K562 (cell line): ENCODE results near the gene NAV2. TPM values are rescaled to one million over a fixed set of nuclear protein-coding genes. Genes with fewer than 3 reads are reported as not detected.

Source experiments
- ATAC-seq: fragments of 200-7000 bp; cut with Tn5 transposase; 3 replicates; pipeline ENCODE4 v1.9.1; 2020; ENCODE audit warnings: moderate library complexity
- BruUV-seq: library from RNA; stranded (reverse); fragments of 400-500 nt; replicated peaks from 2 replicates; lab custom pipeline; 2021; lab: Mats Ljungman, UMichigan
- CTCF ChIA-PET: fragments of 300-600 bp; formaldehyde crosslinking; extraction: SDS; loops from one replicate; lab custom pipeline; 2021; ENCODE audit warnings: low intra/inter-chr PET ratio; lab: Yijun Ruan, JAX
- POLR2A ChIA-PET: fragments of 300-600, 350-650 bp; sonication (Branson Sonifier 250); formaldehyde crosslinking; extraction: SDS; loops from one replicate; lab custom pipeline; 2021; ENCODE audit warnings: antibody characterized with exemption, inconsistent platforms; lab: Yijun Ruan, JAX
- DNase-seq, 4 experiments: peaks; one replicate each; pipeline versions ENCODE4 v3.0.0 to v3.0.0-alpha.2; 2011 to 2018; ENCODE audit warnings: low spot score in 3 of 4, mixed read lengths in 3 of 4; ENCODE audit errors: extremely low read depth in 1 of 4
- FAIRE-seq: peaks from 2 replicates; lab custom pipeline; 2011; peaks lifted over from hg19 to GRCh38; lab: Jason Lieb, UNC
- H2AFZ ChIP-seq: 2 replicates; pipeline ENCODE4 v1.6.0; 2011; ENCODE audit warnings: low read depth, low read length, control low read depth, inconsistent platforms
- H3K27ac ChIP-seq: fragments of 200-600 bp; 3 replicates; pipeline ENCODE4 v1.8.0; 2011; ENCODE audit warnings: low read depth, mild to moderate bottlenecking, control low read depth, inconsistent platforms, low read length, moderate library complexity, mixed read lengths; ENCODE audit errors: extremely low read depth
- H3K27me3 ChIP-seq, 2 experiments: fragments of 300-600 bp in 1 of 2; 2 replicates in 1 of 2; 3 replicates in 1 of 2; pipeline versions ENCODE4 v1.6.0 to v1.8.0; 2011; ENCODE audit warnings: inconsistent platforms in 2 of 2, low read length in 2 of 2, mild to moderate bottlenecking in 1 of 2, mixed read lengths in 1 of 2, moderate library complexity in 1 of 2; ENCODE audit not compliant: control insufficient read depth in 2 of 2, insufficient read depth in 2 of 2
- H3K36me3 ChIP-seq: fragments of 300-600 bp; 3 replicates; pipeline ENCODE4 v1.8.0; 2011; ENCODE audit warnings: mild to moderate bottlenecking, low read length, inconsistent platforms; ENCODE audit not compliant: control insufficient read depth, insufficient read depth
- H3K4me1 ChIP-seq, 2 experiments: fragments of 200-600 bp in 1 of 2; replicated peaks in 1 of 2; 2 replicates in 1 of 2; 3 replicates in 1 of 2; pipeline versions ENCODE4 v1.5.1 to v1.8.0; 2011; ENCODE audit warnings: inconsistent platforms in 2 of 2, low read length in 2 of 2, mild to moderate bottlenecking in 1 of 2, mixed read lengths in 1 of 2, moderate library complexity in 1 of 2; ENCODE audit not compliant: control insufficient read depth in 2 of 2, insufficient read depth in 2 of 2
- H3K4me2 ChIP-seq: 2 replicates; pipeline ENCODE4 v1.6.1; 2011; ENCODE audit warnings: low read length, control low read depth, inconsistent platforms, mixed read lengths; ENCODE audit not compliant: insufficient read depth
- H3K4me3 ChIP-seq: fragments of 200-600 bp; sonication (generic), shearing (Covaris generic); 2 replicates; pipeline ENCODE4 v1.5.1; 2016; ENCODE audit warnings: control low read depth, inconsistent platforms
- H3K79me2 ChIP-seq: fragments of 200-600 bp; 3 replicates; pipeline ENCODE4 v1.8.0; 2011; ENCODE audit warnings: low read length, inconsistent platforms; ENCODE audit not compliant: control insufficient read depth, insufficient read depth
- H3K9ac ChIP-seq, 2 experiments: 2 replicates each; pipeline versions ENCODE4 v1.6.0 to v1.6.1; 2011; ENCODE audit warnings: low read depth in 2 of 2, low read length in 2 of 2, control low read depth in 1 of 2, inconsistent platforms in 1 of 2, mild to moderate bottlenecking in 1 of 2, mixed read lengths in 1 of 2; ENCODE audit not compliant: insufficient read depth in 1 of 2
- H3K9me1 ChIP-seq: one replicate; pipeline ENCODE4 v1.6.0; 2011; ENCODE audit warnings: inconsistent platforms, mild to moderate bottlenecking, low read length, moderate library complexity; ENCODE audit not compliant: control insufficient read depth, insufficient read depth
- H3K9me3 ChIP-seq: replicated peaks from 2 replicates; pipeline ENCODE4 v1.5.1; 2011; ENCODE audit warnings: low read depth, low read length, inconsistent platforms; ENCODE audit not compliant: control insufficient read depth, insufficient read depth
- H4K20me1 ChIP-seq: replicated peaks from 2 replicates; pipeline ENCODE4 v1.6.1; 2011; ENCODE audit warnings: low read length, inconsistent platforms, mixed read lengths; ENCODE audit not compliant: control insufficient read depth, insufficient read depth
- CHD1 ChIP-seq: fragments of 200-600 bp; sonication (generic); IDR thresholded peaks from one replicate; pipeline ENCODE4 v1.6.1; 2012; ENCODE audit warnings: mild to moderate bottlenecking, moderate library complexity, low read length, inconsistent platforms
- CTCF ChIP-seq, 3 experiments: IDR thresholded peaks in 2 of 3; conservative IDR thresholded peaks in 1 of 3; 2 replicates each; pipeline ENCODE4 v1.5.1; 2011 to 2012; ENCODE audit warnings: low read length in 3 of 3, mild to moderate bottlenecking in 3 of 3, control low read depth in 2 of 3, improper control_type of control experiment in 1 of 3, inconsistent platforms in 1 of 3, low read depth in 1 of 3, mixed read lengths in 1 of 3, moderate library complexity in 1 of 3; ENCODE audit not compliant: insufficient read depth in 2 of 3
- RAD21 ChIP-seq, 2 experiments: fragments of 250-450 bp in 1 of 2; fragments of 450-650 bp in 1 of 2; sonication (Bioruptor Pico) in 1 of 2; formaldehyde crosslinking in 1 of 2; IDR thresholded peaks in 1 of 2; conservative IDR thresholded peaks in 1 of 2; 2 replicates each; pipeline versions ENCODE4 v1.4.0 to v1.8.0; 2020 to 2022; ENCODE audit warnings: mild to moderate bottlenecking in 2 of 2, moderate library complexity in 1 of 2
- WGBS: fragments of 100-300 bp; shearing (Covaris generic); methylation state at CpG from one replicate; pipeline ENCODE4 v1.1.6; 2016; ENCODE audit warnings: low coverage, mixed read lengths; ENCODE audit not compliant: insufficient coverage; ENCODE audit errors: missing lambda C conversion rate; 5-methylcytosine and 5-hydroxymethylcytosine counted together
- in situ Hi-C: fragments of 300-500 bp; cut with MboI; formaldehyde crosslinking; loops from 4 replicates; pipeline ENCODE4 v1.15.0; 2018; ENCODE audit warnings: inconsistent platforms, mixed read lengths
- intact Hi-C: fragments of 100-400 bp; cut with micrococcal nuclease; formaldehyde crosslinking; loops from 2 replicates; pipeline ENCODE4 v1.14.2; 2022
- polyA plus RNA-seq, 8 experiments: library from polyadenylated mRNA; depleted of rRNA in 4 of 8; stranded (reverse) in 5 of 8; unstranded in 3 of 8; fragments of >200 nt; fragmentation: Nextera tagmentation in 2 of 8; fragmentation: Illumina TruSeq in 1 of 8; extraction: Ambion mirVana in 2 of 8; extraction: Trizol in 1 of 8; gene quantifications; 2 replicates each; pipeline versions ENCODE4 v1.2.1 to v1.2.3, GENCODE V29; 2011 to 2014; ENCODE audit warnings: inconsistent platforms in 1 of 8, missing spikeins in 1 of 8
- total RNA-seq, 7 experiments: library from RNA; depleted of rRNA in 6 of 7; stranded (reverse); fragments of >200 nt in 6 of 7; fragmentation: Illumina TruSeq in 2 of 7; extraction: Trizol in 2 of 7; gene quantifications; 2 replicates each; pipeline versions ENCODE4 v1.2.1 to v1.2.3, GENCODE V29; 2011 to 2021; ENCODE audit warnings: low replicate concordance in 1 of 7

Gene NAV2
- total and polyA plus RNA-seq, 9 of the 15 experiments (the other 6 are each of a cell fraction or from before 2014, with no cell fraction given), result 0.03 to 0.35 (median 0.05) TPM

GRCh38 chr11:19808076-19808911, 95.7 kb downstream of the NAV2 start:
- BruUV-seq, result no TSS peak
- ChIA-PET POLR2A (no interaction called here), CTCF (interaction anchor here (0.7 to 0.9 kb wide), 2 partner anchors 245 to 251 kb away, joined by 3 to 5 read pairs; no protein-coding TSS in a partner anchor)
- Histone ChIP-seq H3K36me3 (no peaks in the 10 kb centered on the region), H3K27me3 (0 out of 5 replicates have a peak, but pooled peaks cover 0 to 2% of the 10 kb centered on the region in 2 experiments), H3K4me1 (no peaks in the 10 kb centered on the region), H3K79me2 (no peaks in the 10 kb centered on the region), H2AFZ (no peak overlapping the region), H3K9me3 (no peaks in the 10 kb centered on the region), H3K4me3 (no peak overlapping the region), H3K9me1 (no peaks in the 10 kb centered on the region), H3K27ac (no peak overlapping the region), H3K4me2 (no peak overlapping the region), H4K20me1 (no peaks in the 10 kb centered on the region; the same call in 1 of the 2 replicates), H3K9ac (no peak overlapping the region)
- 0% methylated on average over 1 of the region's 1 CpG for WGBS
- TF ChIP-seq RAD21 (CRISPR knock-in tag; conservative IDR thresholded peaks at IDR 0.05 in 1 of 2, IDR thresholded peaks at IDR 0.05 in 1 of 2) (peak in 1 of 2 experiments; percentile 42; a peak in 1 of 4 replicates), CTCF (IDR thresholded peaks at IDR 0.05 in 2 of 3, conservative IDR thresholded peaks at IDR 0.05 in 1 of 3; ENCODE audit: insufficient read depth in 2 of 3, low read depth in 1 of 3, low read length in 3 of 3) (peak in 1 of 3 experiments; percentile 12; a peak in 1 of 6 replicates), CHD1 (no peak)
- ATAC-seq (no peak), DNase-seq (no peak), FAIRE-seq (no peak)
- in situ Hi-C loops (no loop called here), intact Hi-C loops (no loop called here)
